ENCODE measurements around the gene ETV1. TPM values are rescaled to one million over a fixed set of nuclear protein-coding genes. Genes with fewer than 3 reads are reported as not detected.

ETV1 gene
- total RNA-seq, 1 experiment from 2014 or later, result 68.5 TPM

DNA sequence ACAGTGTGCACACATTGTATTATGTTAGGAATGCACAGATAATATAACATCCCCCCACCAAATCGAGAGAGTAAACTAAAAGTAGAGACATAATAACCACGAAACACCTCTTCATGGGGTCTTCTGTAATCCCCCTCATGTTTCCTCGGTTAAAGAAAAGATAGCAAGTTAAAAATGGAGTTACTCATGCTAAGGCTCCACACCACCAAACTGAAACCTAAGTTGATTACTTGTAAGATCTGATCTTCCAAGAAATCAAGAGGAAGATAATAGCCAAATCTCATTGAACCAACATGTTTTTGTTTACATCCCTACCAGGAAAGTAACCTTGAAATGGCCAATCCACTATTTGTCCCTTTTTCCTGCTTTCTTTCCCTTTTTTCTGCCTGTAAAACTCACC, 11.7 kb upstream of the ETV1 start:
- Histone ChIP-seq H4K8ac (replicated peaks; ENCODE audit: insufficient read length, low read depth, low read length) (no peak overlapping the region), H4K20me1 (ENCODE audit: control insufficient read depth, insufficient read depth, insufficient read length) (no peaks in the 10 kb centered on the region), H3K9me3 (ENCODE audit: control insufficient read depth, low read depth, low read length) (no peaks in the 10 kb centered on the region), H2BK20ac (ENCODE audit: low read depth, low read length, poor library complexity, severe bottlenecking) (no peak overlapping the region), H4K5ac (ENCODE audit: insufficient read length, low read depth, low read length) (no peak overlapping the region), H2BK5ac (ENCODE audit: insufficient read length, low read length) (no peak overlapping the region), H3K27ac (ENCODE audit: insufficient read length, low read depth, low read length) (no peak overlapping the region), H3K4me1 (ENCODE audit: insufficient read depth, low read length) (peaks cover 5% of the 10 kb centered on the region; the same call in 1 of the 2 replicates), H2BK120ac (ENCODE audit: low read depth, low read length, poor library complexity, severe bottlenecking) (no peak overlapping the region), H2BK12ac (ENCODE audit: insufficient read length, low read depth, low read length) (no peak overlapping the region), H3K23me2 (ENCODE audit: insufficient read length, low read depth, low read length, poor library complexity, severe bottlenecking) (no peaks in the 10 kb centered on the region), H3K27me3 (ENCODE audit: insufficient read depth, low read length) (no peaks in the 10 kb centered on the region), H2BK15ac (ENCODE audit: low read depth, low read length) (no peak overlapping the region), H3K23ac (ENCODE audit: insufficient read length, low read depth, low read length) (no peak overlapping the region), H3K18ac (ENCODE audit: insufficient read length, low read depth, low read length) (no peak overlapping the region), H3K79me2 (ENCODE audit: insufficient read depth, low read length) (no peaks in the 10 kb centered on the region), H3K4me2 (ENCODE audit: insufficient read depth, insufficient read length, low read length) (no peak overlapping the region), H3K14ac (ENCODE audit: insufficient read depth, low read length) (no peak overlapping the region), H3K56ac (ENCODE audit: insufficient read length, low read depth, low read length) (no peak overlapping the region), H3K9ac (ENCODE audit: extremely low read depth, insufficient read length, low read length) (no peak overlapping the region), H2AK5ac (ENCODE audit: insufficient read length, low read length) (no peak overlapping the region), H4K91ac (ENCODE audit: insufficient read length, low read depth, low read length) (no peak overlapping the region), H3T11ph (ENCODE audit: low read length) (no peak overlapping the region), H3K4ac (ENCODE audit: low read depth, low read length) (no peak overlapping the region), H2AFZ (ENCODE audit: low read length) (no peak overlapping the region), H3K79me1 (ENCODE audit: insufficient read depth, low read depth, low read length, poor library complexity, severe bottlenecking) (no peaks in the 10 kb centered on the region)
- WGBS (ENCODE audit: extremely low coverage, insufficient read length, low lambda C conversion rate), result no CpG with 5 or more reads among the region's 3 CpGs
- H3K4me3 Mint-ChIP-seq, result no peak overlapping the region
- DNase-seq, result no peak
- no peak overlapping the region; a peak in 1 of 7 replicates for H3K27ac Mint-ChIP-seq
- H3K9me3 Mint-ChIP-seq, result no peaks in the 10 kb centered on the region
- TF ChIP-seq CTCF (conservative IDR thresholded peaks at IDR 0.05), result no peak
- H3K4me1 Mint-ChIP-seq, result peaks cover 11 to 21% of the 10 kb centered on the region in 2 experiments
- no peaks in the 10 kb centered on the region for H3K27me3 Mint-ChIP-seq (ENCODE audit: low read depth)
- H3K36me3 Mint-ChIP-seq (ENCODE audit: insufficient read depth in 1 of 3, low read depth in 3 of 3), result no peaks in the 10 kb centered on the region; a peak in 1 of 7 replicates
